GM19099 (cell line): ENCODE data around the gene KIAA1210.

ENCODE experiments used
- POLR2A ChIP-seq: IDR thresholded peaks from 3 replicates; pipeline ENCODE4 v1.6.1; 2011; ENCODE audit warnings: low read depth; ENCODE audit not compliant: insufficient read length; ENCODE audit errors: extremely low read depth

KIAA1210 gene

DNA sequence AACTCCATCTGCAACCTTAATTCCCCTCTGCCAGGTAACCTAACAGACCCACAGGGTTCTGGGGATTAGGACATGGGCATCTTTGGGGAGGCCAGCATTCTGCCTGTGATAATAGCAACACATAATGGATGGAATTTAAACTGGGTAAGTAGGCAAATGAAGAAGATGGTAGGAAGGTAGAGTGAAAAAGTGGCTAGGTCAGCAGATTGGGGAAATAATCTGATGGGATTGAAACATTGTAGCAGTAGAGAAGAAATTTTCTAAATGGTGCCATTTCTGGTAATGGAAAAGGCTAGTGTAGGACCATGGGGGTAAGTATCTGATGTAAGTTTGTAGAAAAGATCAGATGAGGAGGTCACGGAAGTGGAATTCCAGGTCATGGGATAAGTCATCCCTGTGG, 57.9 kb downstream of the KIAA1210 start:
- TF ChIP-seq POLR2A: no peak

DNA sequence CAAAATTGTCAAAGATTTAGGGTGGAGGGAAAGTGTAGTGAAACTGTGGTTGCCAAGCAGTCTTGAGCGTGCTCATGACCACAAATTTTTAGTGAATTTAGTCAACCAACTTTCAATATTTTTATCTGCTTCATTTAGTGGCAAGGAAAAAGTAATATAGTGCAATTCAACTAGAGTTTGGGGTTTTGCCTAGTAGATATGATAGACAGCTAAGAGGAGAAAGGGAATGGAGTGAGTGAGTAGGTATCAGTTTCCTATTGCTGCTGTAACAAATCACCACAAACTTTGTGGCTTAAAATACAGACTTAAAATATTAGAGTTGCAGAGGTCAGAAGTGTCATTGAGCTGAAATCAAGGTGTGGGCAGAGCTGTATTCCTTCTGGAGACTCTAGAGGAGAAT, 58.5 kb downstream of the KIAA1210 start:
- TF ChIP-seq POLR2A: no peak

DNA sequence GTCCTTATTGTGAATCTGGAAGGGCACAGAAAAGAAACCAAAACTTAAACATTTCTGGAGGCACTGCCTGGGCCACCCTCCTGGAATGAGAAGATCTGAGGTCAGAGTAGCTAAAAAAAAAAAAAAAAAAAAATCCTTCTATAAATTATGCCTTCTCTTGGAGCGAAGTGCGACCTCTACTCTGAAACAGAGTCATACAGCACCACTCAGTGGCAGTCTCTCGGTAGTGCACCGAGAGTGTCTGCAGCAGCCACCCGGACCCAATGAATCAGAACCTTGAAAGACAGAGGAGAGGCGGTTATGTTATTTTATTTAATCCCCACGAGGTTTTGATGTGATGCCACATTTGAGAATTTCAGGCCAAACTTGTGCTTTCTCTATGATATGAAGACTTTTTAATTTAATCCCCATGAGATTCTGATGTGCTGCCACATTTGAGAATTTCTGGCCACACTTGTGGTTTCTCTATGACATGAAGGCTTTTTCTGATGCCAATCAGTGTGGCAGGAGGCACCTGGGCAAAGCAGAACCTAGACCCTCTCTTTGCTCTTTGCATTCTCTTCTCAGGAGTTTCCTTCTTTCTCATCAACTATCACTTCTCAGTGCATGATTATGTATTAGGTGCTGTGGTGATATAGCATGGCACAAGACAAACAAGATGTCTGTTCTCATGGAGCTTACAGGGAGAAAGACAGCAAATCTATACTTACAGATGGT, 60.4 kb downstream of the KIAA1210 start:
- TF ChIP-seq POLR2A: no peak

DNA sequence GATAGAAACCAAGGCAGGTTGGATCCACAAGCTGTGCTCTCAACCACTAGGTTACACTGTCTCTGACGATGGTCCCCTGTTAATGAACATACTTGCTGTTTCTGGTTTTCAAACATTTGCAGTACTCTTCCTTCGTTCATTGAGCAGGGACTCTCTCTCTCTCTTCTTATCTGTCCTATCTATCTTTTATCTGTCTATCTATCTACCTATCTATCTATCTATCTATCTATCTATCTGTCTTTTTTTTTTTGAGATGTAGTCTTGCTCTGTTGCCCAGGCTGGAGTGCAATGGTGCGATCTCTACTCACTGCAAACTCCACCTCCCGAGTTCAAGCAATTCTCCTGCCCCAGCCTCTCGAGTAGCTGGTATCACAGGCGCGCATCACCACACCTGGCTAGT, 64.2 kb downstream of the KIAA1210 start:
- no peak for TF ChIP-seq POLR2A

DNA sequence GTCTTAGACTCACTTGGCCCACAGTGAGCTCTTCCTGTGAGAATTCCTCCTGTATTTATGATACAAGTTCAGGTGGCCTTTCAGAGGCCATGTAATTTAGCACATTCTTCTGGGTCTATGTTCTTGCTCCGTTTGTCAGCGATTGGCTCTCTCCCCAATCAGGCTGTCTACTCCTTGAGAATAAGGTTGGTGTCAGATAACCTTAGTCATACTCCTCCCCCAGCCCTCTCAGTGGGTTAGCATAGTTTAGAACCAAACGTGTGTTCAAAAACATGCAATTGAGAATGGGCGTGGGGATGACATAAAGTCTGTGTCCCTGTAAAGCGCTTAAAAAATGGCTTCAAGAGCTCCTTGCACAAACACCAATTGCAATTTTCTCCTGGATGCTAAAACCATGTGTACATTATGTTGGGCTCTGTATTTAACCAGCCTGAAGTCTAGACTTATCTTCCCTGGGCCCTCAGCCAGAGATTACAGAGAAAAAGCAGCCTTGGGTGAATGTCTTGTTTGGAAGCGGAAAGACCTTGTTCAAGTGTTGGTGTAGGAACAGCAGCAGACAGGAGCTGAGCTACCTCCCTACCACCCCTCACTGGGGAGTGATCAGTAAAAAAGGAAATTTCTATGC, 64.8 kb downstream of the KIAA1210 start:
- no peak for TF ChIP-seq POLR2A

DNA sequence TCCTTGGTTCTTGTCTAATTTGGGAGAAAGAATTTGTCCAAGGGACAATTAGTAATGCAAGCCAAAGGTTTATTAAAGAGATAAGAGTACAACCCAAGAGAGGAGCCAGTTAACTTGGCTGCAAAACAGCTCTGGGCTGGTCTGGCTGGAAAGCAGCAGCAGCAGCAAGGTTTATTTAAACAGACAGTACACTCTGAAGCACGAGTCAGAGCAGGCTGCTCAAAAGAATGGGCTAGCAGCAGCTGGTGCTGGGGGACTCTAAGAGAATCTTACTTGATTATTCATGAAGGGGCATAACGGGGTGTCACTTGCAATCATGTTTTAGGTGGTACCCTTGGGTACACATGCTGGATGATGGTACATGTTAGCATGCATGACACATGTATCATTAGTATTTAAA, 71.9 kb downstream of the KIAA1210 start:
- no peak for TF ChIP-seq POLR2A

DNA sequence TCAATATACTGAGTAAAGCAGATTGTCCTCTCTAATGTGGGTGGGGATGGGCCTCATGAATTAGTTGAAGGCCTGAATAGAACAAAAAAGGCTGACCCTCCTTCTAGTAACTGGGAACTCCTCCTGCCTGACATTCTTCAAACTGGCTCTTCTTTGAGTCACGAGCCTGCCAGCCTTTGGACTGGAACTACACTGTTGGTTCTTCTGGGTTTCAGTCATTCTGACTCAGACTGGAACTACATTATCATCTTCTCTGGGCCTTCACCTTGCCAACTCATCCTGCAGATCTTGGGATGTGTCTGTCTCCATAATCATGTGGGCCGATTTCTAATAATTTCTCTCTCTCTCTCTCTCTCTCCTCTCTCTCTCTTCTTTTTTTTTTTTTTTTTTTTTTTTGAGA, 81.7 kb downstream of the KIAA1210 start:
- TF ChIP-seq POLR2A: no peak

DNA sequence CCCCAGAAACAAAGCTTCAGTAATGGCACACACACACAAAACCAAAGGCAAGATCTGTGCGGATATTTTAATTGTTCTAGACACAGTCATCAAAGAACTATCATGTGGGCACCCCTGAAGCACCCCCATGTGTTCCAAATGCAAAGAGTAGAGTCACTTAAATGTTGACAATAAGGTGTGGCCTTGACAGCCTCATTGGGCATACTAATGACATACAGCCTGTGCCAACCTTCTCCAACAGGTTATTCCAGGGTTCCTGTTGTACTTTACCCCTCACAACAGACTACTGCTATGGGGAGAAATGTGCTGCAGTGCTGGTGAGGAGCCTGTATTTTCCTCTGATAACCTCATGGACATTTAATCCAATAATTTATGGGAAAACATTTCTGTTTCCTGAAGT, 84.6 kb downstream of the KIAA1210 start:
- no peak for TF ChIP-seq POLR2A

DNA sequence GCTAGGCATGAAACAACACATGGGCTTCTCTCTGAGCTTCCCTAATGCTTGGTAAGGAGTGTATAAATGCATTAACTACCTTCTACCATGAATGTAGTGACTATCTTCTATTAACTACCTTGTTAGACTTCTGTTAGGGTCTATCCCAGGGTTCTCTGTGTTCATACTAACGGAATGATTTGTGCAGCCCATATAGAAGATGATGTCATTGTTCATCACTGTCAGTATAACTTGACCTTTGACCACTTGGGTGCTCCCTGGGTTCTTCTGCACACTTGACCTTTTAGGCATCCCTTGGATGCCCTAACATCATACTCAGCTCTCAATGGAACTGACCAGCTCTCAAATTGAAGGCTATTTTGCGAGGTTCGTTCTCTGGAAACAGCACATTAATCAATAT, 85.6 kb downstream of the KIAA1210 start:
- no peak for TF ChIP-seq POLR2A

DNA sequence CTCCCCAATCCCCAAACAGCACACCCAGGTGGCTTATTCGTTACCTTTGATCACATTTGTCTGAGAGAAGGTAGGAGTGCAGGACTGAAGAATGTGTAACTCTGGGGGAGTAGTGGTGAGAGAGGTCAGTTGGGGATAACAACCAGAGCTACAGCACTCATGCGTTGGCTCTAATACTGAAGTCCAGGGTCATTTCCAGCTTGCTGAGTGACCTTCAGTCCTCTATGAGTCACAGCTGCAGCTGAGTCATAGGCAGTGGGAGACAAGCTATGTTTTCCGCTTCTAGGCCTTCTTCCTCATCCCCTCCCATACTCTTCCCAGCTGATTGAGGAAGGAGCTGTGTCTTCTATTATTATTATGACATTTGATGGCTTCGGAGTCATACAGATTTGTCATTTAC, 86.4 kb downstream of the KIAA1210 start:
- TF ChIP-seq POLR2A: no peak

DNA sequence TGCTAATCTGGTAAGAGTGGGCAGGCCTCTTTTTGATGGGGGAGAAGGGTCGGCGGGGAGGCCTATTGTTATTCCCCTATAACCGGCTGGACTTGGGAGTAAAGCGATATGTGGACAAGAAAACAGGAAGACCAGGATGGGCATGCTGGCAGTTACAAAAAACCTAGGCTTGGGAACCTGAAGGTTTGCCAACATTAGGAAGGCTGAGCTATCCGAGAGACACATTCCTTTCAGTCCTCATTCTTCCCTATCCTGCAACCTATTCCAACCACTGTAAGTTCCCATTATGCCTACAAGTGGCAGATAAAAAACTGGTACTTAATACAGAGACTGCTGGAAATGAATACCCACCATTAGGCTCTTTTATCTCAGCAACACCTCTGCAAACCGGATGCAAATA, 87.2 kb downstream of the KIAA1210 start:
- TF ChIP-seq POLR2A: no peak

DNA sequence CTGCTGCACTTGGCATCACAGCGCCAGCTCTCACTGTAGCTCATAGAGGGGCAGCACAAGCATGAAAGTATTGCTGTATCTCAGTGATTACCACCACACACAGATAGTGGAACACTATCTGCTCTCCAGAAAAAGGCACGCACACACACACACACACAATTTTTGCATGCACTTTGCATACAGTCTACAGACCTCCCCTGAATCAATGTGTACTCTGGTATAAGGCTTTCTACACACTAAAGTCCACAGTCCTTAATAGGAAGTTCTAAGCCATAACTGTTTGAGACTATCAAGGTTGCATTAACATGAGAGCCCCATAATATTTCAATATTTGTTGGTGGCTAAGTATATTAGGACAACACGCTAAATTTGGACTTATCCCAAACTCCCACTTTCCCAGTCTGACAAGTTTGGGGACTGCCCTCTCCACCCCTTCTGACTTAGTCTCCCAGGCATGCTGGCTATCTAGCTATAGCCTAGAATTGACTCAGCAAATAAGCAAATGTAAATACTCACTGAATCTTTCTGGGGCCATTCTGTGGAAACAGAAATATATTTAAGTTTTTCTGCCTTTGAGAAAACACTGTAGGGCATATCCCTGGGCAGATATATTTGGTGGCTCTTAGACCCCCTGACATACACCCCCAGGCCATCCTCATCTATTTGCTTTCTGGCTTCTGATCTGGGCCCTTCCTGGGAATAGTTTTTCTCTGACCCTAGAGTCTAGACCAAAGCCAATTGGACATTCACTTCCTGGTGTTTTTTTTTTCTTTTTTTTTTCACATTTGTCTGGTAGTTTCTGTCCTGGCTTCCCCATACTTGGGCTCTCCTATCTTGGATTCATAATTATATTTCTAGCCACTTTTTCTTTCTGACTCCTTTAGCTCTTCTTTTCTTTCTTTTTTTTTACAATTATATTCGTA, 91.2 kb downstream of the KIAA1210 start:
- no peak for TF ChIP-seq POLR2A

DNA sequence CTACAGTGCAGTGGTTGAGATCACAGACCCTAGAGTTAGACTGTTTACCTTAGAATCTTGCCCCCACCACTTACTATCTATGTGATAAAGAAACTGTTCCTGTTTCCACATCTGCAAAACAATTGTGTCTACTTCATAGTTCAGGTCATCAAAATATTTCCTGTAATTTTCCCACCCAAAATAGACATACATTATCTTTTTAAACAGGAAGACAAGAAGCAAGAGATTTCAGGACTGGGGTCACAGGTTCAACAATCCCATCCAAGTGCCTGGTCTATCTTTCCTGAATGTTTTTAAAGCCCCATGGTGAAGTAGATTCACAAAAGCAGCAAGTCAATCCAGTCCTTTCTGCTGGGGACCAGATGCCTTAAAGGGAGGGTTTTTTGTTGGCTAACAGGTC, 96.6 kb downstream of the KIAA1210 start:
- no peak for TF ChIP-seq POLR2A

DNA sequence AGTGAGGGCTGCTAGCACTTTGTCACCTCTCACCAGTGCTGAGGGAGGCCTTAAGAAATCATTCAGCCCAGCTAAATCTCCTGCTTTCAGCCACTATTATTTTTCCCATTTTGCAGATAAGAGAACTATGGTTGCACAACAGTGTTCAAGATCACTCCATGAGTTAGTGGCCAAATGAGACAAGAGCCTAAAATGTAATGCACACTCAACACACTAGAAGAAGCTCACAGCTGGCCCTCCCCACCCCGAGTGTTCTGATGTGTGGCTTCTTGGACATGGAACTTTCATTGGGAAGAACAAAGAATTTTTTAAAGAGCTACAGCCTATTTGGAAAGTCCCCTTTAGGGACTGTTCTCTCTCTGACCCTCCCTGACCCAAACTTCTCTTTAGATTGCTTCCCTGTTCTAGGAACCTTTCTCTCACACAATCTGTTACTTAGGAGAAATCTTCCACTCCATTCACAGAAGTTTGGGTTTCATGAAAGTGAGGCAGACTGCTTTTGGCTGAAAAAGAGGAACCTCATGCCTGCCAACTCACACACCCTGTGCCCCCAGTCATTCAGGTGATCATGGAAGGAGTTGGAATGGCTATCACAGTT, 98.8 kb downstream of the KIAA1210 start:
- no peak for TF ChIP-seq POLR2A
